HepG2 (cell line): Measurements from ENCODE around the gene LITAF. TPM values are rescaled to one million over a fixed set of nuclear protein-coding genes. Genes with fewer than 3 reads are reported as not detected.
A peak's percentile ranks its signal among the peaks of the same experiment; 100 is the strongest.

Experiments
- EP300 ChIP-seq, 3 experiments: sonication (generic) in 1 of 3; formaldehyde crosslinking in 1 of 3; IDR thresholded peaks; 2 replicates each; pipeline versions ENCODE4 v1.5.1 to v1.6.1; 2011 to 2020; ENCODE audit warnings: low read depth in 2 of 3, low read length in 2 of 3, borderline replicate concordance in 1 of 3, improper control_type of control experiment in 1 of 3, mild to moderate bottlenecking in 1 of 3, missing genetic modification reagents in 1 of 3, moderate library complexity in 1 of 3
- IRF2 ChIP-seq: IDR thresholded peaks from 2 replicates; pipeline ENCODE4 v1.6.1; 2018; ENCODE audit warnings: missing genetic modification reagents, missing compliant biosample characterization
- MIER3 ChIP-seq: IDR thresholded peaks from 2 replicates; pipeline ENCODE4 v1.6.1; 2016; ENCODE audit warnings: missing compliant biosample characterization, borderline replicate concordance
- PAXIP1 ChIP-seq: sonication (generic); formaldehyde crosslinking; conservative IDR thresholded peaks from 2 replicates; pipeline ENCODE4 v1.4.0; 2020; ENCODE audit warnings: mild to moderate bottlenecking, missing genetic modification reagents, moderate library complexity
- PRMT3 ChIP-seq: sonication (generic); formaldehyde crosslinking; IDR thresholded peaks from 2 replicates; pipeline ENCODE4 v1.8.1; 2022; ENCODE audit warnings: low read depth, mild to moderate bottlenecking, moderate library complexity, missing genetic modification reagents, borderline replicate concordance
- RARA ChIP-seq: IDR thresholded peaks from 2 replicates; pipeline ENCODE4 v1.6.1; 2016; ENCODE audit warnings: missing genetic modification reagents, missing compliant biosample characterization
- RBFOX2 ChIP-seq: fragments of 200-400 bp; formaldehyde crosslinking; IDR thresholded peaks from 2 replicates; pipeline ENCODE4 v1.6.1; 2017; ENCODE audit warnings: low read depth, mild to moderate bottlenecking, low read length
- TCF7L2 ChIP-seq: IDR thresholded peaks from 2 replicates; pipeline ENCODE4 v1.6.1; 2011; ENCODE audit warnings: mild to moderate bottlenecking, low read depth, low read length, moderate library complexity
- ZNF513 ChIP-seq: sonication (generic); formaldehyde crosslinking; conservative IDR thresholded peaks from 2 replicates; pipeline ENCODE4 v1.5.0; 2020; ENCODE audit warnings: missing genetic modification reagents
- ZNF557 ChIP-seq: sonication (generic); formaldehyde crosslinking; IDR thresholded peaks from 2 replicates; pipeline ENCODE4 v1.4.0; 2020; ENCODE audit warnings: missing genetic modification reagents
- ZNF816 ChIP-seq: sonication (generic); formaldehyde crosslinking; IDR thresholded peaks from 2 replicates; pipeline ENCODE4 v1.8.0; 2022; ENCODE audit warnings: missing genetic modification reagents, mild to moderate bottlenecking, borderline replicate concordance
- ZSCAN31 ChIP-seq: sonication (generic); formaldehyde crosslinking; IDR thresholded peaks from 2 replicates; pipeline ENCODE4 v1.5.0; 2020; ENCODE audit warnings: low read depth, mild to moderate bottlenecking, missing genetic modification reagents
- polyA plus RNA-seq, 8 experiments: library from polyadenylated mRNA; depleted of rRNA in 3 of 8; stranded (reverse) in 7 of 8; unstranded in 1 of 8; fragments of >200 nt; fragmentation: Illumina TruSeq in 4 of 8; extraction: Trizol in 4 of 8; gene quantifications; 2 replicates each; pipeline versions ENCODE4 v1.2.1 to v1.2.3, GENCODE V29; 2011 to 2016; ENCODE audit warnings: low read depth in 4 of 8, missing spikeins in 1 of 8, mixed read lengths in 1 of 8; ENCODE audit not compliant: insufficient read depth in 1 of 8
- total RNA-seq, 5 experiments: library from RNA; depleted of rRNA; stranded (reverse); fragments of >200 nt; fragmentation: Illumina TruSeq; extraction: Trizol; gene quantifications; 2 replicates each; pipeline ENCODE4 v1.2.3, GENCODE V29; 2016; ENCODE audit warnings: low read depth in 1 of 5
- TF ChIP-seq, protein P1 (sequence below): sonication (generic); formaldehyde crosslinking; IDR thresholded peaks from 2 replicates; pipeline ENCODE4 v1.5.1; 2020; ENCODE audit warnings: mild to moderate bottlenecking, missing genetic modification reagents, moderate library complexity
- TF ChIP-seq, protein P2 (sequence below): sonication (generic); formaldehyde crosslinking; IDR thresholded peaks from 2 replicates; pipeline ENCODE4 v1.4.0; 2020; ENCODE audit warnings: missing genetic modification reagents, borderline replicate concordance

The LITAF gene
- total and polyA plus RNA-seq, 2 of the 13 experiments (the other 11 are each of a cell fraction or from before 2014, with no cell fraction given), result 80.1 to 141 TPM

DNA sequence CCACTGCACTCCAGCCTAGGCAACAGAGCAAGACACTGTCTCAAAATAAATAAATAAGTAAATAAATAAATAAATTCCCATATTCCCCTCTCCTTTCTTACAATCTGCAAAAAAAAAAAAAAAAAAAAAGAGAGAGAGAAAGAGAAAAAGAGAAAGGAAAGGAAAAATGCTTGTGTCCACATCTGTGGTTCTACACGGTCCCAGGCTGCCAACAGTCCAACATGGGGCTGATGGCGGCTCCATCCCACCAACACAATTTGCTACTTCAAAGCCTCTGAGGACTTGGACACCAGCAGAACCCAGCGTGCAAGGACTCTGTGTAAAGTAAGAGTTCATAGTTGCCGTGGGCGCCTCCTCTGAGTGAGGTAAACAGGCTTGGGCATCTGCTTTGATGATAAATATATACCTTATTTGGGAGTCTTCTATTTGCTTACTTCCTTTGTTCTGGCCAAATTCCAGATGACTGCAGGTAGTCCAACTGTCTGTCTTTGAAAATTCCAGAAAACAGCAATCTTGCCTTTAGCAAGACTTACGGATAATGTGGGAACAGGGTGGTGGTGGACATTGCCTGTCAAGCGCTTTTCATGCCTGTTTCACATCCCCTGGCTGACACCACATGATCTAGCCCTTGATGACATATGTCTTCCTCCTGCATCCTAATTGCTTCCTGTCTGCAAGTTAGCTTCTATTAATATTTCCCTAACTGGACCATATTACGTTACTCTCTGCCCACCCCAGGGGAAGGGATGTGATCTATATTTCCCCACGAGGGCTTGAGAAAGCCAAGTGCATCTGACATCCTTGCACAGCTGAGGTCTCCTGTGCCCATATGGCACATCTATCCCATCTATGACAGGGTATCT is 10.1 kb downstream of the LITAF start (continued):
- TF ChIP-seq, protein P1, sequence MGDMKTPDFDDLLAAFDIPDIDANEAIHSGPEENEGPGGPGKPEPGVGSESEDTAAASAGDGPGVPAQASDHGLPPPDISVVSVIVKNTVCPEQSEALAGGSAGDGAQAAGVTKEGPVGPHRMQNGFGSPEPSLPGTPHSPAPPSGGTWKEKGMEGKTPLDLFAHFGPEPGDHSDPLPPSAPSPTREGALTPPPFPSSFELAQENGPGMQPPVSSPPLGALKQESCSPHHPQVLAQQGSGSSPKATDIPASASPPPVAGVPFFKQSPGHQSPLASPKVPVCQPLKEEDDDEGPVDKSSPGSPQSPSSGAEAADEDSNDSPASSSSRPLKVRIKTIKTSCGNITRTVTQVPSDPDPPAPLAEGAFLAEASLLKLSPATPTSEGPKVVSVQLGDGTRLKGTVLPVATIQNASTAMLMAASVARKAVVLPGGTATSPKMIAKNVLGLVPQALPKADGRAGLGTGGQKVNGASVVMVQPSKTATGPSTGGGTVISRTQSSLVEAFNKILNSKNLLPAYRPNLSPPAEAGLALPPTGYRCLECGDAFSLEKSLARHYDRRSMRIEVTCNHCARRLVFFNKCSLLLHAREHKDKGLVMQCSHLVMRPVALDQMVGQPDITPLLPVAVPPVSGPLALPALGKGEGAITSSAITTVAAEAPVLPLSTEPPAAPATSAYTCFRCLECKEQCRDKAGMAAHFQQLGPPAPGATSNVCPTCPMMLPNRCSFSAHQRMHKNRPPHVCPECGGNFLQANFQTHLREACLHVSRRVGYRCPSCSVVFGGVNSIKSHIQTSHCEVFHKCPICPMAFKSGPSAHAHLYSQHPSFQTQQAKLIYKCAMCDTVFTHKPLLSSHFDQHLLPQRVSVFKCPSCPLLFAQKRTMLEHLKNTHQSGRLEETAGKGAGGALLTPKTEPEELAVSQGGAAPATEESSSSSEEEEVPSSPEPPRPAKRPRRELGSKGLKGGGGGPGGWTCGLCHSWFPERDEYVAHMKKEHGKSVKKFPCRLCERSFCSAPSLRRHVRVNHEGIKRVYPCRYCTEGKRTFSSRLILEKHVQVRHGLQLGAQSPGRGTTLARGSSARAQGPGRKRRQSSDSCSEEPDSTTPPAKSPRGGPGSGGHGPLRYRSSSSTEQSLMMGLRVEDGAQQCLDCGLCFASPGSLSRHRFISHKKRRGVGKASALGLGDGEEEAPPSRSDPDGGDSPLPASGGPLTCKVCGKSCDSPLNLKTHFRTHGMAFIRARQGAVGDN (CRISPR knock-in tag), result no peak
- peak; percentile 50; the same call in 1 of the 2 replicates for TF ChIP-seq IRF2 (CRISPR knock-in tag)
- TF ChIP-seq, protein P2, sequence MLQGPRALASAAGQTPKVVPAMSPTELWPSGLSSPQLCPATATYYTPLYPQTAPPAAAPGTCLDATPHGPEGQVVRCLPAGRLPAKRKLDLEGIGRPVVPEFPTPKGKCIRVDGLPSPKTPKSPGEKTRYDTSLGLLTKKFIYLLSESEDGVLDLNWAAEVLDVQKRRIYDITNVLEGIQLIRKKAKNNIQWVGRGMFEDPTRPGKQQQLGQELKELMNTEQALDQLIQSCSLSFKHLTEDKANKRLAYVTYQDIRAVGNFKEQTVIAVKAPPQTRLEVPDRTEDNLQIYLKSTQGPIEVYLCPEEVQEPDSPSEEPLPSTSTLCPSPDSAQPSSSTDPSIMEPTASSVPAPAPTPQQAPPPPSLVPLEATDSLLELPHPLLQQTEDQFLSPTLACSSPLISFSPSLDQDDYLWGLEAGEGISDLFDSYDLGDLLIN (CRISPR knock-in tag), result no peak
- TF ChIP-seq RBFOX2, result no peak
- 0 out of 2 replicates have a peak, but pooled peaks have one; percentile 82 for TF ChIP-seq ZNF557 (CRISPR knock-in tag)
- TF ChIP-seq PAXIP1 (CRISPR knock-in tag), result peak; percentile 92
- TF ChIP-seq RARA (CRISPR knock-in tag), result peak; percentile 70
- TF ChIP-seq TCF7L2, result peak; percentile 75; the same call in 1 of the 2 replicates
- TF ChIP-seq PRMT3 (CRISPR knock-in tag), result no peak
- peak; percentile 45; the same call in 1 of the 2 replicates for TF ChIP-seq ZNF816
- 0 out of 2 replicates have a peak, but pooled peaks have one; percentile 26 for TF ChIP-seq ZSCAN31
- TF ChIP-seq EP300 (IDR thresholded peaks at IDR 0.05; ENCODE audit: low read depth in 2 of 2, low read length in 2 of 2), result peak; percentile 25 to 92; a peak in 2 of 4 replicates
- TF ChIP-seq EP300 (CRISPR knock-in tag; IDR thresholded peaks at IDR 0.05; ENCODE audit: borderline replicate concordance), result peak; percentile 75; the same call in 1 of the 2 replicates
- TF ChIP-seq ZNF513 (CRISPR knock-in tag), result no peak
- TF ChIP-seq MIER3 (CRISPR knock-in tag), result peak; percentile 84
